Activated naive CD8-positive, alpha-beta T cell treated with anti-CD3 and anti-CD28 coated beads, Interleukin-2, amount 10 ng/mL, durations not matched to agents 7 days and 5 days (primary cell): ENCODE data around the gene PDE7B. TPM values are rescaled to one million over a fixed set of nuclear protein-coding genes. Genes with fewer than 3 reads are reported as not detected.

Experiments
- ATAC-seq: fragments of 150-1000 bp; cut with Tn5 transposase; one replicate; pipeline ENCODE4 v1.10.0; 2021; ENCODE audit warnings: low read depth, moderate library complexity
- POLR2A ChIA-PET: fragments of 350-600 bp; sonication (Branson Sonifier 250); formaldehyde crosslinking; loops from one replicate; lab custom pipeline; 2021; ENCODE audit warnings: antibody characterized with exemption; lab: Charles Lee
- DNase-seq: peaks from one replicate; pipeline ENCODE4 v3.0.0; 2021
- H3K27ac Mint-ChIP-seq: one replicate; pipeline ENCODE4 v1.8.0; 2022; ENCODE audit warnings: mild to moderate bottlenecking, mixed read lengths
- H3K27me3 Mint-ChIP-seq: one replicate; pipeline ENCODE4 v1.8.0; 2022; ENCODE audit warnings: mild to moderate bottlenecking, moderate library complexity, mixed read lengths
- H3K36me3 Mint-ChIP-seq: one replicate; pipeline ENCODE4 v1.8.0; 2021; ENCODE audit warnings: mild to moderate bottlenecking, mixed read lengths
- H3K4me1 Mint-ChIP-seq: one replicate; pipeline ENCODE4 v1.8.0; 2021; ENCODE audit warnings: mixed read lengths
- H3K4me3 Mint-ChIP-seq: one replicate; pipeline ENCODE4 v1.8.0; 2022; ENCODE audit warnings: mild to moderate bottlenecking, moderate library complexity, mixed read lengths
- H3K9me3 Mint-ChIP-seq: one replicate; pipeline ENCODE4 v1.8.0; 2021; ENCODE audit warnings: mixed read lengths
- total RNA-seq, 2 experiments: library from RNA; stranded (reverse); gene quantifications; one replicate each; pipeline ENCODE4 v1.2.3, GENCODE V29; 2021

The PDE7B gene
- total RNA-seq, 2 experiments from 2014 or later, result 0.14 to 0.42 TPM

DNA sequence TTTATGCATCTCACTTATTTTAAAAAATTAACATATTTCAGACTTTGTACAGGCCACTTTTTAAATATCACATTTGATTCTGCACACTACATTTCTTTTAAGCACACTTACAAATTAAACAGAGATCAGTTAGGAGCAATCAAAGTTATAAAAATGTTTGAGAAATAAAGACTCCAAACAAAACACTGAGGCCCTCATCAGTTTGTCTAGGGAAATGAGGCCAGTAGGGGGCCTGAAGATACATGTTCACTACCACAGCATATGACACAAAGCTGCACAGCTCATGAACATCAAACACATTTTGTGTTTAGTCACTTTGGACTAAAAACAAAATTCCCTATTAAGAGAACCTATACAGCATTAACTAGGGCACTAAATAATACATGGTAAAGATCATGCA is 180.5 kb downstream of the PDE7B start:
- POLR2A ChIA-PET, result no interaction called here
- H3K27me3 Mint-ChIP-seq, result peaks cover 2% of the 10 kb centered on the region
- no peaks in the 10 kb centered on the region for H3K4me1 Mint-ChIP-seq
- H3K27ac Mint-ChIP-seq, result no peak overlapping the region
- ATAC-seq (no peak), DNase-seq (no peak)
- H3K9me3 Mint-ChIP-seq, result no peaks in the 10 kb centered on the region
- no peak overlapping the region for H3K4me3 Mint-ChIP-seq
- H3K36me3 Mint-ChIP-seq, result no peaks in the 10 kb centered on the region

DNA sequence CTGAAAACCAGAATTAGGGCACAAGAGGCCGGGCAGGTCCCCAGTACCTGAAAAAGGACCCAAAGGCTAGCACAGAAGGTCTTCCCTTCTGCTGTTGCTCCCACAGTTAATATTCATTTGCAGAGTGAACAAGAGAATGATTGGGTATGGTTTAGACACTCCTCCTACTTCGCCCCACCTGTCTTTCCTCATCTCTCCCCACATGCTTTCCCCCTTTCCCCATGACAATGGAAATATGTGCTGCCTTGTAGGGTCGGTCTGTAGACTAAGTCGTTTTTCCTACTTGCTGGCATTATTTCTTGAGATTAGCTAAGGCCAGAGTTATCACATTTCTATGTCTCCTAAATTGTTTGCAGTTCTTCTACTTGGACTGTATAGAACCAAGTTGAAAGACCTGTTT is 181.9 kb downstream of the PDE7B start:
- H3K9me3 Mint-ChIP-seq, result no peaks in the 10 kb centered on the region
- ATAC-seq, result no peak
- no peak overlapping the region for H3K4me3 Mint-ChIP-seq
- H3K36me3 Mint-ChIP-seq, result no peaks in the 10 kb centered on the region
- peaks cover 5% of the 10 kb centered on the region for H3K4me1 Mint-ChIP-seq
- no peak for DNase-seq
- H3K27me3 Mint-ChIP-seq, result peaks cover 2% of the 10 kb centered on the region
- POLR2A ChIA-PET, result no interaction called here
- no peak overlapping the region for H3K27ac Mint-ChIP-seq

DNA sequence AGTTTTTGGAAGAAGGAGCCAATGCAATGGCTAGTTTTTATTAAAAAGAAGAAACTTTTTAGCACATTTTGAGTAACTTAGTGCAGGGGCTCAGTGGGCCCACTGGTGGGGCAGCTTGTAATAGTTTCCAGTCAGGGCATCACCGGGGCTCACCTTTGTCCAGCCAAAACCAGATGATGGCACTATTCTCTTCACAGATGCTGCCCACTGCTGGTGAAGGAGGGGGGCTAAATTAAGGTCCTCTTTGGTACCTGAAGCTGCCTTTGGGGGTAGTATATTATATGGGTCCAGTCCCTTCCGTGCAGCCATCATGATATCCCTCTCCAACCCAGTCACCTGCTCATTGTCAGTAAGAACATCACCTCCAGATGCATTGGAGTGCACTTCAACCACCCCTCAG is 182.9 kb downstream of the PDE7B start:
- Mint-ChIP-seq H3K36me3 (no peaks in the 10 kb centered on the region), H3K4me3 (no peak overlapping the region), H3K27me3 (no peaks in the 10 kb centered on the region), H3K9me3 (no peaks in the 10 kb centered on the region), H3K27ac (no peak overlapping the region), H3K4me1 (peaks cover 5% of the 10 kb centered on the region)
- POLR2A ChIA-PET, result no interaction called here
- ATAC-seq (no peak), DNase-seq (no peak)

DNA sequence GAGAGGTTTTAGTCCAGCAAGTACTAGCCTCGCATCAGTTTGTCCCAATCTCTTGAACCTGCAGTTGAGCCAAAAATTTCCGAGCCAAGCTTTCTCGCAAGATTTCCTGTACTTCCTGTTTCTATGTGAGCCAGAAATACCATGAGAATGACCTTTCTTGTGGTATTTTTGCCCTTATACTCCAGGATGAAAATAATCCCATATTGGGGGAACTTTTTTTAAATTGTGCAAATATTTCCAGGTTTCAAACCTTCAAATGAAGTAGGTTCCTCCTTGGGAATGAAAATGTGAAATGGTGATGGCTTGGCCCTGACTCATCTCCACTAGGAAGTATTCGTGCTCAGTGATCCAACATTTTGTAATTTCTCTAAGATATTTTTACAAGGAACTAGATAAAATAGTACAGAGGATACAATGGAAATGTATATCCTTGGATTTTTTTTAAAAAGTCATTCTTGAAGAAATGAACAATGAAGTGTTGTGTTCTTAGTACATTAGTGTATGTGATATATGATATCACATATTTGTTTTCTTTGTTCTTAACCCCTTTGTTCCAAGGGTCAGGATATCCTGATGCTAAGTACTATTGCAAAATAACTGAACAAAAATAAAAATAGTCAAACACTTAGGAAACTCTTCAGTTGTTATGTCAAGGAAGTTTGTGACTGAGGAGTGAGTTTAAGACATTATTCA is 184.0 kb downstream of the PDE7B start:
- POLR2A ChIA-PET, result no interaction called here
- Mint-ChIP-seq H3K27ac (no peak overlapping the region), H3K27me3 (no peaks in the 10 kb centered on the region), H3K36me3 (no peaks in the 10 kb centered on the region), H3K9me3 (no peaks in the 10 kb centered on the region), H3K4me3 (no peak overlapping the region), H3K4me1 (peaks cover 5% of the 10 kb centered on the region)
- no peak for ATAC-seq
- DNase-seq, result no peak

DNA sequence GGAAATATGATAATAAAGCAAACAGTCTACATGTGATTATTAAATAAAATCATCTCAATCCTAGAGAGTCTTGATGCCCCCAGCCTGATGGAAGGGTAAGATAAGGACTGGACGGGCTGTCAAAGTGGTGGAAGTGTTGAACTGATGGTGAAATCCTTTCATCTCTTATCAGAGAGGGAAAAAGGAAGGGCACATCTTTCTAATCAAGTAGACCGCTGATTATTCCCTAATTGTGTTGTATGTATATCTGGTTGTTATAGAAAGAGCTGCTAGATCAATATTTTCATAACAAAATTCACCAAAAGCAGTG is 184.5 kb downstream of the PDE7B start:
- Mint-ChIP-seq H3K36me3 (no peaks in the 10 kb centered on the region), H3K9me3 (no peaks in the 10 kb centered on the region), H3K4me1 (peaks cover 5% of the 10 kb centered on the region), H3K27me3 (no peaks in the 10 kb centered on the region), H3K27ac (no peak overlapping the region), H3K4me3 (no peak overlapping the region)
- DNase-seq (no peak), ATAC-seq (no peak)
- POLR2A ChIA-PET, result no interaction called here

DNA sequence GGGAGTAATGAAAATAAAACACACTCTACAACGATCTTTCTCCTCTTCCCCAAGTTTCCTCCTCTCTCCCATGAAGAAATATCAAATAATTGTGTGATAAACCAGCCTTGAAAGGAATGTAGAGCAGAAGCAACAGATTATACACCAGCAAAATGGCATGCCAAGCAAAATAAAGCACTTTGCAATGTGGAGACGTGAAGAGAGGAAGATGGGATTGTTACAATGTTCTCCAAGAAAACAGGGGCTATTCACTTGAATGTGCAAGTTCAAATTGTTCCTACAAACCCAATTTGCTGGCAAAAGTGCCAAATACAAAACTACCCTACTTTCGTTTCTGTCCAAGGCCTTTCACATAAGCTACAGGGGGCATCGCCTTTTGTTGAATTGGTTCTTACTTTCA is 185.1 kb downstream of the PDE7B start:
- no peak overlapping the region for H3K27ac Mint-ChIP-seq
- no peaks in the 10 kb centered on the region for H3K27me3 Mint-ChIP-seq
- H3K4me1 Mint-ChIP-seq, result peaks cover 5% of the 10 kb centered on the region
- ATAC-seq (no peak), DNase-seq (no peak)
- POLR2A ChIA-PET, result no interaction called here
- no peaks in the 10 kb centered on the region for H3K36me3 Mint-ChIP-seq
- no peaks in the 10 kb centered on the region for H3K9me3 Mint-ChIP-seq
- no peak overlapping the region for H3K4me3 Mint-ChIP-seq

DNA sequence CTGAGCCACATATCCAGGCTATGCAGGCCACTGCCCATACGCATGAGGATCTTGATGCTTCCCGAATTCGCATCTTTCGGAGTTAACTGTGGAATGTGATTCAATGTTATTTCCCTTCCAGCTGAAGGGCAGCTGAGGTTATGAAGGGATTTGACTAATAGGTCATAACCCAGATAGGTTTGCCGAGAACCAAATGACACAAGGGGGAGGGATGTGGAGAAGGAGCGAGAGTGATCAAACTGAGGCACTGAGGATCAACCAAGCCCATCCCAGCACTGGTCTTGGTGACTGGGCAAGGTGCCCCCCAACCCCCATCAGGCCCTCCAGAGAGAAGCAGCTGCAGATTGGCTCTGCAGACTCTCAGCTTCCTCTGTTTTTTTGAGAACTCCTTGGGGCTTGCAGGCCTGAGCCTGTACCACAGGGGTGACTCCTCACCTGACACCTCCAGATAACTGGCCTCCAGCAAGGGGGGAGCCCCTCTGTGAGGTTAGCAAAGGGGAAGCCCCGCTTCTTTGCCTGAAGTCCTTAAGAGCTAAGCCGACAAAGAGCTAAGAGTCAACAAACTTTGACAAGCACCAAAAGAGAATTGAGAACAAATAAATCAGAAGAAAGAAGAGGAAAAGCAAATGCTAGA is 185.9 kb downstream of the PDE7B start:
- DNase-seq, result no peak
- Mint-ChIP-seq H3K36me3 (no peaks in the 10 kb centered on the region), H3K4me3 (no peak overlapping the region), H3K27me3 (no peaks in the 10 kb centered on the region), H3K27ac (no peak overlapping the region), H3K9me3 (no peaks in the 10 kb centered on the region), H3K4me1 (peaks cover 5% of the 10 kb centered on the region)
- ATAC-seq, result peak; percentile 42
- POLR2A ChIA-PET, result no interaction called here

DNA sequence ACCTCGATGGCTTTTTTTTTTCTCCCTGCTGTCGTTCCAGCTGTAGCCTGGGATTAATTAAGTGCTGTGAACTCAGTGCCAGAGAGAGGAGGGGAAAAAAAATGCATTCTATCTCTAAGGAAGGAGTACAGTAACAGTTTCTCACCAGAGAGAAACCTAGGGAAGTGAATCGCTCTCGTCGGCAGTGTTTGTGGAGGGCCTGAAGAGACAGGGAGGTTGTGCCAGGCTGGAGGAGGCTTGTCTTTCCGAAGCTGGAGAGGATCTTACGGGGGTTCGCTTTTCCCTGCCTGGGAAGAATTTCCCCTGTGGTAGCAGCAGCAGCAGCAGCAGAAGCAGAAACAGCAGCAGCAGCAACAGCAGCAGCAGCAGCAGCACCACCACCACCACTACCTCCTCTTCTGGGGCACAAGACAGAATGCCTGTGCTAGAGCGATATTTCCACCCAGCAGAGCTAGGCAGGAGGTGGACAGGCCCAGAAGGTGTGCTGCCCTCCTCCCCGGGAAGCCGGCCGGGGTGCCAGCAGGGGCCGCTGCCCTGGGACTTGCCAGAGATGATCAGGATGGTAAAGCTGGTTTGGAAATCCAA is 186.5 kb downstream of the PDE7B start:
- no peaks in the 10 kb centered on the region for H3K9me3 Mint-ChIP-seq
- ATAC-seq (no peak), DNase-seq (no peak)
- H3K27ac Mint-ChIP-seq, result no peak overlapping the region
- H3K27me3 Mint-ChIP-seq, result no peaks in the 10 kb centered on the region
- POLR2A ChIA-PET, result no interaction called here
- H3K4me3 Mint-ChIP-seq, result no peak overlapping the region
- H3K36me3 Mint-ChIP-seq, result no peaks in the 10 kb centered on the region
- peaks cover 5% of the 10 kb centered on the region for H3K4me1 Mint-ChIP-seq

DNA sequence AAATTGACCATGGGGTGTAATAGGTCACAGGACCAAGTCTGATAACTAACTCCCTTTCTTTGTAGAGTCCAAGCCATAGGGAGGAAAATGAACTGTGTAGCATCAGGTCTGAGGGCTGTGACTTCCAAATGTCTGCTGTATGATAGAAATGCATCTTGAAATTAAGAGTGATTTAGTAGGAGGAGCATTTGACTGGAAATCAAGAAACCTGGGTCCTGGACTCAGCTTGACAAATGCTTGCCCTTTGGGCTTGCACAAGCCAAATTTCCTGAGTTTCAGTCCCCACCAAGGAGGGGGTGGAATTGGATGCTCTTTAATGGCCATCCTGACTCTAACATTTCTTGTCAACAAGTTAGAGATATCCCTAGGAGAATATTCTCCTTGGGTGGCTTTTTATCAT is 187.0 kb downstream of the PDE7B start:
- no peak for DNase-seq
- POLR2A ChIA-PET, result no interaction called here
- Mint-ChIP-seq H3K27ac (no peak overlapping the region), H3K27me3 (no peaks in the 10 kb centered on the region), H3K9me3 (no peaks in the 10 kb centered on the region), H3K4me1 (peaks cover 5% of the 10 kb centered on the region), H3K36me3 (no peaks in the 10 kb centered on the region), H3K4me3 (no peak overlapping the region)
- no peak for ATAC-seq

DNA sequence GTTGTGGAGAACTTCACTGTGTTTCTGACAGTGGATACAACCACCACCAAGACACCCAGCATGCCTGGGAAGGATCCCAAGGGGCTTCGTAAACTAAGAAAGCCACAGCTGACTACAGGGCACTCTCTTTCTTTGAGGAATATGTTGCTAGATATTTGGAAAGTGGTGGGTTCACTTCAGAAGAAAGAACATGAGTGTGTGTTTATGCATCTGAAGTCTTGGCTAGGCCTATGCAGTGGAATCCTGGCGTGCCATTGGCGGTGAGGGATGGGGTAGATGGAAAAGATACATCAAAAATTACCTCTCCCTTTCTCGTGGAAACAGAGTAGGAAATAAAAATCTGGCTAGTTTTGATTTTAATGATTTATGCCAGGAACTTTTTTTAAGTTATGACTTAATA is 187.7 kb downstream of the PDE7B start:
- POLR2A ChIA-PET, result no interaction called here
- peaks cover 6% of the 10 kb centered on the region for H3K27me3 Mint-ChIP-seq
- no peaks in the 10 kb centered on the region for H3K36me3 Mint-ChIP-seq
- peaks cover 5% of the 10 kb centered on the region for H3K4me1 Mint-ChIP-seq
- H3K27ac Mint-ChIP-seq, result no peak overlapping the region
- DNase-seq, result no peak
- no peaks in the 10 kb centered on the region for H3K9me3 Mint-ChIP-seq
- no peak overlapping the region for H3K4me3 Mint-ChIP-seq
- no peak for ATAC-seq

DNA sequence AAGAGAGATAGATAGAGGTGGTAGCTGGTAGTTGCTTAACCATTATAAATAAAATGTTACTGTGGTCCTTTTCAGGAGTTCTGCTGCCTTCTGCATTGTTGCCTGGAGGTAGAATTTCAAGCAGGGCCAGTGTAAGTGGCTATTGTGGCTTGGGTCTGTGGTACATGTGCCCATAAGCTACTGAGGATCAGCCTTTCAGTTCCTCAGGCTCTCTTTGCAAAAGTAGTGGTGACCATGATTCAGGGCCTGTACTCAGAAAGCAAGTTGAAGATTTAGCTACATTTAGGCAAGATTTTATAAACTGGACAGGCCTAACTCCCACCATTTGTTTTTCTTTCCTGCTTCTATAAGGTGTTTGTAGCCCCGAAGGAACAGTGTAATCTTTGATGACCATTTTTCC is 199.0 kb downstream of the PDE7B start:
- POLR2A ChIA-PET, result interaction anchor here (0.7 kb wide), 1 partner anchor 159 kb away, joined by 3 read pairs; no protein-coding TSS in a partner anchor
- Mint-ChIP-seq H3K27ac (no peak overlapping the region), H3K27me3 (peaks cover 4% of the 10 kb centered on the region), H3K9me3 (peaks cover 7% of the 10 kb centered on the region), H3K36me3 (peaks cover 2% of the 10 kb centered on the region), H3K4me1 (peaks cover 10% of the 10 kb centered on the region), H3K4me3 (no peak overlapping the region)
- DNase-seq (no peak), ATAC-seq (no peak)

DNA sequence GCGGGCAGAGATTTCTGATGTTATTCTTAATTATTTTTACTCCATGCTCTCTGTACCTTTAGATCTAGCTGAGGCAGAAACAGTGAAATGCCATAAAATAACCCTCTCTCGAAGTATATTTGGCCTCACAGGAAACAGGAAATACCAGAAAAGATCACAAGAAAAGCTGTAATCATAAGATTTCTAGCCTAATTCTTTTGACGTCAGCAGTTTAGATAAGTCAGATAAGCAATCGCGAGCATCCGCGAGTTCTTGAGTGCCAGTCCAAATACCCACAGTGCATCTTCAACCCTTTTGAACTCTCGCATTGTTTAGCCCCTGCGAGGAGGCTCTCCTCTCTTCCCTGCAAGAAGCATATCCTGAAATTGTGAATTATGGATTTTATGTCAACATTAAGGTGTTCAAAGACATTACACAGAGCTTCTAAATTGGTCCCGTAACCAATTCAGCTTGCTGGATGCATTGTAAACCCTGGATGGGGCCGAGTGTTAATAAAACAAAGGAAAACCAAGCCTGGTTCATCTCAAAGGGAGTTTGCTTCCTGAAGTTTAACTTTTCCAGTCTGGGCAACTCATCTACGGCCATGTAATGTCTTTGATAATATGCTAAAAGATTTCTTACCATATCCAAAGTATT is 199.8 kb downstream of the PDE7B start:
- H3K27me3 Mint-ChIP-seq, result peaks cover 6% of the 10 kb centered on the region
- ATAC-seq (no peak), DNase-seq (no peak)
- H3K4me1 Mint-ChIP-seq, result peaks cover 10% of the 10 kb centered on the region
- H3K4me3 Mint-ChIP-seq, result peak overlapping the region; percentile 17
- peaks cover 7% of the 10 kb centered on the region for H3K9me3 Mint-ChIP-seq
- peaks cover 2% of the 10 kb centered on the region for H3K36me3 Mint-ChIP-seq
- H3K27ac Mint-ChIP-seq, result no peak overlapping the region
- POLR2A ChIA-PET, result no interaction called here

DNA sequence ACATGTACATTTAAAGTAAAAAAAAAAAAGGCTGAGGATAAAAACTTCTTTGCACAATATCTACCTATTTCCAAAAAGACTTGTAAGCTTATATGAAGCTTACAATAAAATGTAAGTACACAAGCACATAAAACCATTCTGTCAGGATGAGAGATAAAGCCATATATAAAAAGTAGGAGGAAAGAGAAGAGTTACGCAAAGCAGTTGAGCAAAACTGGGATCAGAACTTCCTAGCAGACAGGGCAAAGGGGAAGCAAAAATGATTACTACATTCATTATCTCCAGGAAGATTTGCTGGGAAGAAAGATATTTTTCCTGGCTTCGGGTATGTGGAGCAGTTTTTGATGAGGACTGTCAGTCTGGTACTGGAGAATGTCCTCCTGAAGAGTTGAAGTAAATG is 200.5 kb downstream of the PDE7B start:
- H3K4me1 Mint-ChIP-seq, result peaks cover 10% of the 10 kb centered on the region
- POLR2A ChIA-PET, result no interaction called here
- peaks cover 6% of the 10 kb centered on the region for H3K27me3 Mint-ChIP-seq
- H3K4me3 Mint-ChIP-seq, result no peak overlapping the region
- no peak overlapping the region for H3K27ac Mint-ChIP-seq
- ATAC-seq, result no peak
- peaks cover 2% of the 10 kb centered on the region for H3K36me3 Mint-ChIP-seq
- no peak for DNase-seq
- peaks cover 7% of the 10 kb centered on the region for H3K9me3 Mint-ChIP-seq

DNA sequence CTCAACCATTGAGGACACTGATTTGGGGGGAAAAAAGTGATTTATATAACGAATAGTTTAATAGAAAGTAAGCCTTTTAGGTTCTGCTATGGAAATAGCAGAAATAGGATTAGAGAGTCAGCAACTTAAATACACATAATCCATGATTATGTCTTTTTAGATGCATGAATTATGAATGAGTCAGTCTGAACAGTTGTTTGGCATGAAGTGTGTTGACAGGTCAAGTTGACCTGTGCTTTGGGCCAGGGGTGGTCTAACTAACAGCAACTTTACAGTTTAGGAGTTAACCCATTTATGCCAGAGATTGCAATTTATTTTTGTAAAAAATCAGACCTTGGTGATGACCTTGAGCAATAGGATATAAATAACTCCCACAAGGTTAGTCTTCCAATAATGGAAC is 207.4 kb downstream of the PDE7B start:
- no peaks in the 10 kb centered on the region for H3K36me3 Mint-ChIP-seq
- H3K27me3 Mint-ChIP-seq, result peaks cover 21% of the 10 kb centered on the region
- POLR2A ChIA-PET, result no interaction called here
- H3K4me3 Mint-ChIP-seq, result no peak overlapping the region
- H3K9me3 Mint-ChIP-seq, result no peaks in the 10 kb centered on the region
- H3K27ac Mint-ChIP-seq, result no peak overlapping the region
- H3K4me1 Mint-ChIP-seq, result no peaks in the 10 kb centered on the region
- DNase-seq (no peak), ATAC-seq (no peak)
